HepG2 (cell line): ENCODE results near the gene CTRL. TPM values are rescaled to one million over a fixed set of nuclear protein-coding genes. Genes with fewer than 3 reads are reported as not detected.

ENCODE experiments used
- CBX2 ChIP-seq, 2 experiments: fragments of 200-600 bp in 1 of 2; sonication (generic); formaldehyde crosslinking in 1 of 2; IDR thresholded peaks; 2 replicates each; pipeline versions ENCODE4 v1.7.0 to v1.8.1; 2018 to 2022; ENCODE audit warnings: low read depth in 2 of 2, low read length in 1 of 2, mild to moderate bottlenecking in 1 of 2, missing genetic modification reagents in 1 of 2
- EZH2 ChIP-seq: conservative IDR thresholded peaks from 2 replicates; pipeline ENCODE4 v1.6.1; 2012; ENCODE audit warnings: mild to moderate bottlenecking, low read depth, low read length, moderate library complexity
- FOXA3 ChIP-seq: IDR thresholded peaks from 2 replicates; pipeline ENCODE4 v1.6.1; 2016; ENCODE audit warnings: missing genetic modification reagents, missing compliant biosample characterization
- MAFG ChIP-seq: sonication (generic); formaldehyde crosslinking; IDR thresholded peaks from 2 replicates; pipeline ENCODE4 v1.5.1; 2020; ENCODE audit warnings: mild to moderate bottlenecking, missing genetic modification reagents
- MIER3 ChIP-seq: IDR thresholded peaks from 2 replicates; pipeline ENCODE4 v1.6.1; 2016; ENCODE audit warnings: missing compliant biosample characterization, borderline replicate concordance
- MXD4 ChIP-seq: IDR thresholded peaks from 2 replicates; pipeline ENCODE4 v1.6.1; 2016; ENCODE audit warnings: mild to moderate bottlenecking, missing biosample characterization, missing genetic modification reagents
- THAP11 ChIP-seq: IDR thresholded peaks from 2 replicates; pipeline ENCODE4 v1.6.1; 2016; ENCODE audit warnings: missing biosample characterization, missing genetic modification reagents
- ZNF382 ChIP-seq: sonication (generic); formaldehyde crosslinking; IDR thresholded peaks from 2 replicates; pipeline ENCODE4 v1.5.0; 2020; ENCODE audit warnings: missing genetic modification reagents, mild to moderate bottlenecking, borderline replicate concordance
- ZNF562 ChIP-seq: sonication (generic); formaldehyde crosslinking; IDR thresholded peaks from 2 replicates; pipeline ENCODE4 v1.8.0; 2022; ENCODE audit warnings: missing genetic modification reagents, borderline replicate concordance
- ZNF619 ChIP-seq: sonication (generic); formaldehyde crosslinking; IDR thresholded peaks from 2 replicates; pipeline ENCODE4 v1.4.0; 2020; ENCODE audit warnings: mild to moderate bottlenecking, missing genetic modification reagents
- ZSCAN20 ChIP-seq: sonication (generic); formaldehyde crosslinking; IDR thresholded peaks from 2 replicates; pipeline ENCODE4 v1.4.0; 2020; ENCODE audit warnings: missing genetic modification reagents, mild to moderate bottlenecking, borderline replicate concordance
- polyA plus RNA-seq, 8 experiments: library from polyadenylated mRNA; depleted of rRNA in 3 of 8; stranded (reverse) in 7 of 8; unstranded in 1 of 8; fragments of >200 nt; fragmentation: Illumina TruSeq in 4 of 8; extraction: Trizol in 4 of 8; gene quantifications; 2 replicates each; pipeline versions ENCODE4 v1.2.1 to v1.2.3, GENCODE V29; 2011 to 2016; ENCODE audit warnings: low read depth in 4 of 8, missing spikeins in 1 of 8, mixed read lengths in 1 of 8; ENCODE audit not compliant: insufficient read depth in 1 of 8
- total RNA-seq, 5 experiments: library from RNA; depleted of rRNA; stranded (reverse); fragments of >200 nt; fragmentation: Illumina TruSeq; extraction: Trizol; gene quantifications; 2 replicates each; pipeline ENCODE4 v1.2.3, GENCODE V29; 2016; ENCODE audit warnings: low read depth in 1 of 5
- TF ChIP-seq, protein P1 (sequence below): sonication (generic); formaldehyde crosslinking; IDR thresholded peaks from 2 replicates; pipeline ENCODE4 v1.9.0; 2021; ENCODE audit warnings: missing genetic modification reagents, mild to moderate bottlenecking, borderline replicate concordance
- TF ChIP-seq, protein P2 (sequence below): sonication (generic); formaldehyde crosslinking; IDR thresholded peaks from 2 replicates; pipeline ENCODE4 v1.4.0; 2020; ENCODE audit warnings: missing genetic modification reagents, borderline replicate concordance
- TF ChIP-seq, protein P3 (sequence below): sonication (generic); formaldehyde crosslinking; IDR thresholded peaks from 2 replicates; pipeline ENCODE4 v1.5.1; 2020; ENCODE audit warnings: mild to moderate bottlenecking, missing genetic modification reagents, borderline replicate concordance
- TF ChIP-seq, protein P4 (sequence below): sonication (generic); formaldehyde crosslinking; IDR thresholded peaks from 2 replicates; pipeline ENCODE4 v1.9.0; 2022; ENCODE audit warnings: missing genetic modification reagents, mild to moderate bottlenecking, borderline replicate concordance

The CTRL gene
- total and polyA plus RNA-seq, 2 of the 13 experiments (the other 11 are each of a cell fraction or from before 2014, with no cell fraction given), result 1.9 to 2.7 TPM

DNA sequence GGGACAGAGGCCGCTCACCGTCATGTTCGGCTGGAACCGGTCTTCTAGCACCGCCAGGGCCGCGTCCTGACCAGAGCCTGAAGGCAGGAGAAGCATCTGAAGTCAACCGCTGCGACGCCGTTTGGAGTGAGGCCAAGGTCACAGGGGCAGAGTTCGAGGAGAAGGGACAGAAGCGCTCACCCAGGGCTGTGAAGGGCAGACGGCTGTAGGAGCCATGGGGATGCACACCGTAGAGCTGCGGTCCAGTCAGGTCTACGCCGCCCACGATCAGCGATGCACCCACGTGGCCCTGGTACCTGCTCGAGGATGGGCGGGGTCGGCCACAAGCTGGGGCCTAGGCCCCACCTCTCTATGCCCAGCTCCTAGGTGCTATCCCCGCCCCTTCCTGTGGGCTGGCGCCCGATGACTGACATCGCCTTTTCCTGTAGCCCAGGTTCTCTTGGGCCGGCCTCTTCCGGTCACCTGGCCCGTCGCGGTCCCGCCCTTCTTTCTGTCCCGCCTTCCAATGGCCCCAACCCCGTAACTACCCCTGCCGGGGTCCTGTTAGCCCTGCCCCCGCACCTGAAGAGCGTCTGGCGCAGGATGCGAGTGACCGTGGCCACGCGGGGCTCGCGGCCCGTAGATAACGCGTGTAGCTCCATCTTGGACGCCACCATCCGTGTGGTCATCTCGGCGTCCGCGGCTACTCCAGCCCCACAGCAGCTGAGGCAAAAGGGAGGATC is 3.9 kb upstream of the CTRL start (continued):
- TF ChIP-seq MXD4 (CRISPR knock-in tag) (peak; percentile 100), ZNF619 (no peak; the same call in 1 of the 2 replicates), ZNF382 (CRISPR knock-in tag) (no peak), MAFG (CRISPR knock-in tag) (no peak), FOXA3 (CRISPR knock-in tag) (peak; percentile 61), CBX2 (IDR thresholded peaks at IDR 0.05; ENCODE audit: low read depth, low read length) (no peak), CBX2 (CRISPR knock-in tag; IDR thresholded peaks at IDR 0.05; ENCODE audit: low read depth) (no peak), MIER3 (CRISPR knock-in tag) (peak; percentile 80), EZH2 (no peak), ZSCAN20 (CRISPR knock-in tag) (peak; percentile 19; the same call in 1 of the 2 replicates), THAP11 (CRISPR knock-in tag) (peak; percentile 87), ZNF562 (CRISPR knock-in tag) (no peak)
- TF ChIP-seq, protein P1, sequence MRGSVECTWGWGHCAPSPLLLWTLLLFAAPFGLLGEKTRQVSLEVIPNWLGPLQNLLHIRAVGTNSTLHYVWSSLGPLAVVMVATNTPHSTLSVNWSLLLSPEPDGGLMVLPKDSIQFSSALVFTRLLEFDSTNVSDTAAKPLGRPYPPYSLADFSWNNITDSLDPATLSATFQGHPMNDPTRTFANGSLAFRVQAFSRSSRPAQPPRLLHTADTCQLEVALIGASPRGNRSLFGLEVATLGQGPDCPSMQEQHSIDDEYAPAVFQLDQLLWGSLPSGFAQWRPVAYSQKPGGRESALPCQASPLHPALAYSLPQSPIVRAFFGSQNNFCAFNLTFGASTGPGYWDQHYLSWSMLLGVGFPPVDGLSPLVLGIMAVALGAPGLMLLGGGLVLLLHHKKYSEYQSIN (CRISPR knock-in tag), result no peak
- TF ChIP-seq, protein P2, sequence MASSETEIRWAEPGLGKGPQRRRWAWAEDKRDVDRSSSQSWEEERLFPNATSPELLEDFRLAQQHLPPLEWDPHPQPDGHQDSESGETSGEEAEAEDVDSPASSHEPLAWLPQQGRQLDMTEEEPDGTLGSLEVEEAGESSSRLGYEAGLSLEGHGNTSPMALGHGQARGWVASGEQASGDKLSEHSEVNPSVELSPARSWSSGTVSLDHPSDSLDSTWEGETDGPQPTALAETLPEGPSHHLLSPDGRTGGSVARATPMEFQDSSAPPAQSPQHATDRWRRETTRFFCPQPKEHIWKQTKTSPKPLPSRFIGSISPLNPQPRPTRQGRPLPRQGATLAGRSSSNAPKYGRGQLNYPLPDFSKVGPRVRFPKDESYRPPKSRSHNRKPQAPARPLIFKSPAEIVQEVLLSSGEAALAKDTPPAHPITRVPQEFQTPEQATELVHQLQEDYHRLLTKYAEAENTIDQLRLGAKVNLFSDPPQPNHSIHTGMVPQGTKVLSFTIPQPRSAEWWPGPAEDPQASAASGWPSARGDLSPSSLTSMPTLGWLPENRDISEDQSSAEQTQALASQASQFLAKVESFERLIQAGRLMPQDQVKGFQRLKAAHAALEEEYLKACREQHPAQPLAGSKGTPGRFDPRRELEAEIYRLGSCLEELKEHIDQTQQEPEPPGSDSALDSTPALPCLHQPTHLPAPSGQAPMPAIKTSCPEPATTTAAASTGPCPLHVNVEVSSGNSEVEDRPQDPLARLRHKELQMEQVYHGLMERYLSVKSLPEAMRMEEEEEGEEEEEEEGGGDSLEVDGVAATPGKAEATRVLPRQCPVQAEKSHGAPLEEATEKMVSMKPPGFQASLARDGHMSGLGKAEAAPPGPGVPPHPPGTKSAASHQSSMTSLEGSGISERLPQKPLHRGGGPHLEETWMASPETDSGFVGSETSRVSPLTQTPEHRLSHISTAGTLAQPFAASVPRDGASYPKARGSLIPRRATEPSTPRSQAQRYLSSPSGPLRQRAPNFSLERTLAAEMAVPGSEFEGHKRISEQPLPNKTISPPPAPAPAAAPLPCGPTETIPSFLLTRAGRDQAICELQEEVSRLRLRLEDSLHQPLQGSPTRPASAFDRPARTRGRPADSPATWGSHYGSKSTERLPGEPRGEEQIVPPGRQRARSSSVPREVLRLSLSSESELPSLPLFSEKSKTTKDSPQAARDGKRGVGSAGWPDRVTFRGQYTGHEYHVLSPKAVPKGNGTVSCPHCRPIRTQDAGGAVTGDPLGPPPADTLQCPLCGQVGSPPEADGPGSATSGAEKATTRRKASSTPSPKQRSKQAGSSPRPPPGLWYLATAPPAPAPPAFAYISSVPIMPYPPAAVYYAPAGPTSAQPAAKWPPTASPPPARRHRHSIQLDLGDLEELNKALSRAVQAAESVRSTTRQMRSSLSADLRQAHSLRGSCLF (CRISPR knock-in tag), result no peak
- TF ChIP-seq, protein P3, sequence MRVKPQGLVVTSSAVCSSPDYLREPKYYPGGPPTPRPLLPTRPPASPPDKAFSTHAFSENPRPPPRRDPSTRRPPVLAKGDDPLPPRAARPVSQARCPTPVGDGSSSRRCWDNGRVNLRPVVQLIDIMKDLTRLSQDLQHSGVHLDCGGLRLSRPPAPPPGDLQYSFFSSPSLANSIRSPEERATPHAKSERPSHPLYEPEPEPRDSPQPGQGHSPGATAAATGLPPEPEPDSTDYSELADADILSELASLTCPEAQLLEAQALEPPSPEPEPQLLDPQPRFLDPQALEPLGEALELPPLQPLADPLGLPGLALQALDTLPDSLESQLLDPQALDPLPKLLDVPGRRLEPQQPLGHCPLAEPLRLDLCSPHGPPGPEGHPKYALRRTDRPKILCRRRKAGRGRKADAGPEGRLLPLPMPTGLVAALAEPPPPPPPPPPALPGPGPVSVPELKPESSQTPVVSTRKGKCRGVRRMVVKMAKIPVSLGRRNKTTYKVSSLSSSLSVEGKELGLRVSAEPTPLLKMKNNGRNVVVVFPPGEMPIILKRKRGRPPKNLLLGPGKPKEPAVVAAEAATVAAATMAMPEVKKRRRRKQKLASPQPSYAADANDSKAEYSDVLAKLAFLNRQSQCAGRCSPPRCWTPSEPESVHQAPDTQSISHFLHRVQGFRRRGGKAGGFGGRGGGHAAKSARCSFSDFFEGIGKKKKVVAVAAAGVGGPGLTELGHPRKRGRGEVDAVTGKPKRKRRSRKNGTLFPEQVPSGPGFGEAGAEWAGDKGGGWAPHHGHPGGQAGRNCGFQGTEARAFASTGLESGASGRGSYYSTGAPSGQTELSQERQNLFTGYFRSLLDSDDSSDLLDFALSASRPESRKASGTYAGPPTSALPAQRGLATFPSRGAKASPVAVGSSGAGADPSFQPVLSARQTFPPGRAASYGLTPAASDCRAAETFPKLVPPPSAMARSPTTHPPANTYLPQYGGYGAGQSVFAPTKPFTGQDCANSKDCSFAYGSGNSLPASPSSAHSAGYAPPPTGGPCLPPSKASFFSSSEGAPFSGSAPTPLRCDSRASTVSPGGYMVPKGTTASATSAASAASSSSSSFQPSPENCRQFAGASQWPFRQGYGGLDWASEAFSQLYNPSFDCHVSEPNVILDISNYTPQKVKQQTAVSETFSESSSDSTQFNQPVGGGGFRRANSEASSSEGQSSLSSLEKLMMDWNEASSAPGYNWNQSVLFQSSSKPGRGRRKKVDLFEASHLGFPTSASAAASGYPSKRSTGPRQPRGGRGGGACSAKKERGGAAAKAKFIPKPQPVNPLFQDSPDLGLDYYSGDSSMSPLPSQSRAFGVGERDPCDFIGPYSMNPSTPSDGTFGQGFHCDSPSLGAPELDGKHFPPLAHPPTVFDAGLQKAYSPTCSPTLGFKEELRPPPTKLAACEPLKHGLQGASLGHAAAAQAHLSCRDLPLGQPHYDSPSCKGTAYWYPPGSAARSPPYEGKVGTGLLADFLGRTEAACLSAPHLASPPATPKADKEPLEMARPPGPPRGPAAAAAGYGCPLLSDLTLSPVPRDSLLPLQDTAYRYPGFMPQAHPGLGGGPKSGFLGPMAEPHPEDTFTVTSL (CRISPR knock-in tag), result no peak
- TF ChIP-seq, protein P4, sequence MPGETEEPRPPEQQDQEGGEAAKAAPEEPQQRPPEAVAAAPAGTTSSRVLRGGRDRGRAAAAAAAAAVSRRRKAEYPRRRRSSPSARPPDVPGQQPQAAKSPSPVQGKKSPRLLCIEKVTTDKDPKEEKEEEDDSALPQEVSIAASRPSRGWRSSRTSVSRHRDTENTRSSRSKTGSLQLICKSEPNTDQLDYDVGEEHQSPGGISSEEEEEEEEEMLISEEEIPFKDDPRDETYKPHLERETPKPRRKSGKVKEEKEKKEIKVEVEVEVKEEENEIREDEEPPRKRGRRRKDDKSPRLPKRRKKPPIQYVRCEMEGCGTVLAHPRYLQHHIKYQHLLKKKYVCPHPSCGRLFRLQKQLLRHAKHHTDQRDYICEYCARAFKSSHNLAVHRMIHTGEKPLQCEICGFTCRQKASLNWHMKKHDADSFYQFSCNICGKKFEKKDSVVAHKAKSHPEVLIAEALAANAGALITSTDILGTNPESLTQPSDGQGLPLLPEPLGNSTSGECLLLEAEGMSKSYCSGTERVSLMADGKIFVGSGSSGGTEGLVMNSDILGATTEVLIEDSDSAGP, result peak; percentile 95
